GM23248 (cell line): Measurements from ENCODE around the gene MRS2. TPM values are rescaled to one million over a fixed set of nuclear protein-coding genes. Genes with fewer than 3 reads are reported as not detected.

Source experiments
- DNase-seq: peaks from one replicate; pipeline ENCODE4 v3.0.0-alpha.2; 2015
- H2AFZ ChIP-seq: fragments of 200-600 bp; sonication (generic); 2 replicates; pipeline ENCODE4 v1.6.1; 2016; ENCODE audit warnings: antibody characterized with exemption
- H3F3A ChIP-seq: fragments of 200-600 bp; sonication (generic); 2 replicates; pipeline ENCODE4 v1.6.1; 2016; ENCODE audit warnings: mild to moderate bottlenecking, antibody characterized with exemption, mixed run types; ENCODE audit not compliant: insufficient read depth
- H3K27ac ChIP-seq: fragments of 200-600 bp; sonication (generic); 2 replicates; pipeline ENCODE4 v1.5.1; 2016; ENCODE audit warnings: mild to moderate bottlenecking
- H3K27me3 ChIP-seq: fragments of 200-600 bp; sonication (generic); replicated peaks from 2 replicates; pipeline ENCODE4 v1.6.1; 2016; ENCODE audit warnings: mild to moderate bottlenecking; ENCODE audit not compliant: insufficient read depth
- H3K36me3 ChIP-seq: fragments of 200-600 bp; sonication (generic); 2 replicates; pipeline ENCODE4 v1.6.1; 2016; ENCODE audit warnings: low read depth, mild to moderate bottlenecking
- H3K4me1 ChIP-seq: fragments of 200-600 bp; sonication (generic); 2 replicates; pipeline ENCODE4 v1.6.1; 2016; ENCODE audit warnings: mild to moderate bottlenecking; ENCODE audit not compliant: insufficient read depth
- H3K4me2 ChIP-seq: fragments of 200-600 bp; sonication (generic); one replicate; pipeline ENCODE4 v1.6.1; 2016; ENCODE audit warnings: mild to moderate bottlenecking; ENCODE audit not compliant: unreplicated experiment
- H3K4me3 ChIP-seq: fragments of 200-600 bp; sonication (generic); 2 replicates; pipeline ENCODE4 v1.5.1; 2016; ENCODE audit warnings: mild to moderate bottlenecking
- H3K79me2 ChIP-seq: fragments of 200-600 bp; sonication (generic); 2 replicates; pipeline ENCODE4 v1.6.1; 2016; ENCODE audit warnings: mild to moderate bottlenecking; ENCODE audit not compliant: insufficient read depth
- H3K9ac ChIP-seq: fragments of 200-600 bp; sonication (generic); 2 replicates; pipeline ENCODE4 v1.6.1; 2016; ENCODE audit warnings: mild to moderate bottlenecking
- H3K9me2 ChIP-seq: fragments of 200-600 bp; sonication (generic); 2 replicates; pipeline ENCODE4 v1.6.1; 2016; ENCODE audit warnings: mixed run types, mild to moderate bottlenecking, moderate library complexity; ENCODE audit not compliant: insufficient read depth
- H3K9me3 ChIP-seq: fragments of 200-600 bp; sonication (generic); one replicate; pipeline ENCODE4 v1.6.1; 2017; ENCODE audit warnings: low read depth
- H4K20me1 ChIP-seq: fragments of 200-600 bp; sonication (generic); 2 replicates; pipeline ENCODE4 v1.6.0; 2016; ENCODE audit not compliant: insufficient read depth
- EZH2 ChIP-seq: fragments of 200-600 bp; sonication (generic); IDR thresholded peaks from 2 replicates; pipeline ENCODE4 v1.6.1; 2018; ENCODE audit warnings: antibody characterized with exemption, mild to moderate bottlenecking; ENCODE audit not compliant: insufficient read depth, poor library complexity, severe bottlenecking
- EZH2phosphoT487 ChIP-seq: fragments of 200-600 bp; sonication (generic); IDR thresholded peaks from 2 replicates; pipeline ENCODE4 v1.6.1; 2018; ENCODE audit warnings: antibody characterized with exemption, moderate library complexity, mild to moderate bottlenecking, low read depth; ENCODE audit not compliant: insufficient read depth
- WGBS, 2 experiments: methylation state at CpG; one replicate each; pipeline ENCODE4 v1.1.6; 2015 to 2017; ENCODE audit warnings: low lambda C conversion rate in 2 of 2, low coverage in 1 of 2; ENCODE audit errors: missing lambda C conversion rate in 2 of 2; 5-methylcytosine and 5-hydroxymethylcytosine counted together
- in situ Hi-C: fragments of 300-500 bp; cut with MboI; formaldehyde crosslinking; loops from 2 replicates; pipeline ENCODE4 v1.15.0; 2020
- polyA plus RNA-seq: library from polyadenylated mRNA; unstranded; fragments of >200 nt; fragmentation: Nextera tagmentation; extraction: Ambion mirVana; gene quantifications from 2 replicates; pipeline ENCODE4 v1.2.1, GENCODE V29; 2016
- total RNA-seq: library from RNA; depleted of rRNA; stranded (reverse); fragments of >200 nt; shearing (Covaris generic); gene quantifications from 2 replicates; pipeline ENCODE4 v1.2.3, GENCODE V29; 2014

MRS2 gene
- total and polyA plus RNA-seq, 2 experiments from 2014 or later: 18.0 to 21.3 TPM

DNA sequence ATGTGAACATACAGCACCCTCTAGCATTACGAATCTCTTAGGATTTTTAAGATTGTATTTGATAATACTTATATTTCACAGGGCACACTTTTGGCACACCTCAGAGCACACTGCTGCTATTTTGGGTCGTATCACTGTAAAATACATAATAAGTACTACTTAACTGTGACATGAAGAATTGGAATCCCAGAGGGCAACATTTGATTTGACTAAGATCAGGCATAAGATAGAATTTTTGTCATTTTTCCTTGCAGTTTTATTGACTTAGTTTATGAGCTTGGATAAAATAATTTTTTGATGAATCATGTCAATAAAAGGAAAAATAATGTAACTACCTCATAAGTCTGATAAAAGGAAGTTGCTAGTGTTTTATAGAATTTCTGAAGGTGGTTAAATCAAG lies 22.4 kb downstream of the MRS2 start:
- no peak overlapping the region for H3K4me2 ChIP-seq
- H3K4me1 ChIP-seq: peaks cover 14% of the 10 kb centered on the region
- H3K27me3 ChIP-seq: no peaks in the 10 kb centered on the region
- no peak overlapping the region for H2AFZ ChIP-seq
- H3K79me2 ChIP-seq: no peaks in the 10 kb centered on the region
- H3K9me2 ChIP-seq: no peaks in the 10 kb centered on the region
- no peak for DNase-seq
- peaks cover 24% of the 10 kb centered on the region for H3F3A ChIP-seq
- TF ChIP-seq EZH2 (no peak), EZH2phosphoT487 (no peak)
- H3K9ac ChIP-seq: no peak overlapping the region
- no peaks in the 10 kb centered on the region for H3K9me3 ChIP-seq
- H3K36me3 ChIP-seq: peaks cover 49% of the 10 kb centered on the region
- WGBS, 2 experiments: 69% methylated on average over 2 of the region's 2 CpGs
- no peak overlapping the region for H3K27ac ChIP-seq
- no peak overlapping the region for H3K4me3 ChIP-seq
- no peaks in the 10 kb centered on the region for H4K20me1 ChIP-seq
- in situ Hi-C loops: no loop called here

DNA sequence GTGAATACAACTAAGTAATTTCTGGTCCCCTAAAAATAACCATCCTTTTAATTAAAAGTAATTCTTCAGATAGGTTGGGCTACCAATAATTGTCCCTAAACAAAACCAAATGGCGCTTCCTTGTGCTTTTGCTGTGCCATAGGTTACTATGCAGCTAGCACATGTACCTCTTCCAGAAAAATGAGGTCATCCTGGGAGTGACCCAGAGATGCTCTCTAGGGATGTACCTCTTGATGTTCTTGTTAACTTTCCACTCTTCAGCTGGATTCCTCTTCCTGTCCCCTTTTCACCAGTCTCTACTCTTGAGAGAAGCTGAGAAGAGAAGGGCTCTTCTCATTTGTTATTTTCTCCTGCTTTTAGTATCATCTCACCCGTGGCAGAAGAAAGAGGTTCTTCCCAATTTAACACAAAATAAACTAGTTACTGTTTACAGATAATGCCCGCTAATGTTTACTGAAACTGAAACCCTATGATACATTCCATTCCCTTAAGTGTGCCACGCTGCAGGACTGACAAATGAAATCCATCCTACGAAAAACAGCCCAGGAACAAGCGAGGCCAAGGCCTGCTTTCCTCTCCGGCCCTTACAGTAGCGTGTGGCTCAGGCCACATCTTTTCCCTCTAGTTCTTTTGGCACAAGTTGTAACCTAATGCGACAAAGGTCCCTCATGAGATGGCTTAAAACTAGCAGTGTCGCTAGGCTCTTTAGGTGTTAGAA lies 24.2 kb downstream of the MRS2 start:
- Histone ChIP-seq H2AFZ (no peak overlapping the region), H3K9me2 (no peaks in the 10 kb centered on the region), H3K27me3 (no peaks in the 10 kb centered on the region), H3K27ac (no peak overlapping the region), H3K4me2 (no peak overlapping the region), H3K79me2 (no peaks in the 10 kb centered on the region), H3K9ac (no peak overlapping the region), H3K4me3 (no peak overlapping the region), H3K36me3 (peaks cover 37% of the 10 kb centered on the region), H4K20me1 (no peaks in the 10 kb centered on the region), H3K9me3 (no peaks in the 10 kb centered on the region), H3K4me1 (peaks cover 14% of the 10 kb centered on the region), H3F3A (peaks cover 28% of the 10 kb centered on the region)
- DNase-seq: no peak
- no peak for TF ChIP-seq EZH2phosphoT487
- TF ChIP-seq EZH2: no peak
- 92% methylated on average over 10 of the region's 10 CpGs for WGBS, 2 experiments
- in situ Hi-C loops: no loop called here

DNA sequence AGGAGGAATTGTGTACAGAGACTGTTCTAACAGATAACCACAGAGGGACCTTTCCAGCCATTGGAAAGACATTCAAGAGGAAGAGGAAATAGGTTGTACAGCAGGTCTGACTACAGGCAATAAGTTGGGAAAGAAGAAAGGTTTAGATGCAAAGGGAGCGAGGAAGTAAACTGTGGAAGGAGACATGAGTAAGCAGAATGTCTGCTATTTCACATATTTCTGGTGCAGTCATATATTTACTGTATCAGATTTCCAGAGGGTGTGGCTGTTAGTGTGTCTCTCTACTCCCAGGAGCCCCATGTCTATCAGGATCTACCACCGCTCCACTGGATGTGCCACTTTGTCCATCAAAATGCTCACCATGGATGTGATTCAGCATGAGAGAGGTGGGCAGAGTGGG lies 25.9 kb downstream of the MRS2 start:
- Histone ChIP-seq H3K27me3 (no peaks in the 10 kb centered on the region), H2AFZ (peak overlapping the region; percentile 19; the same call in 1 of the 2 replicates), H3K4me3 (no peak overlapping the region), H3K27ac (peak overlapping the region; percentile 59), H3K4me1 (peaks cover 14% of the 10 kb centered on the region), H3K9ac (no peak overlapping the region), H3K79me2 (no peaks in the 10 kb centered on the region), H3K4me2 (peak overlapping the region; percentile 14), H3F3A (peaks cover 28% of the 10 kb centered on the region), H3K36me3 (peaks cover 20% of the 10 kb centered on the region), H3K9me2 (no peaks in the 10 kb centered on the region), H3K9me3 (no peaks in the 10 kb centered on the region), H4K20me1 (no peaks in the 10 kb centered on the region)
- in situ Hi-C loops: no loop called here
- 81 to 93% methylated on average over 2 of the region's 2 CpGs for WGBS, 2 experiments
- TF ChIP-seq EZH2phosphoT487 (no peak), EZH2 (no peak)
- DNase-seq: peak; percentile 62

DNA sequence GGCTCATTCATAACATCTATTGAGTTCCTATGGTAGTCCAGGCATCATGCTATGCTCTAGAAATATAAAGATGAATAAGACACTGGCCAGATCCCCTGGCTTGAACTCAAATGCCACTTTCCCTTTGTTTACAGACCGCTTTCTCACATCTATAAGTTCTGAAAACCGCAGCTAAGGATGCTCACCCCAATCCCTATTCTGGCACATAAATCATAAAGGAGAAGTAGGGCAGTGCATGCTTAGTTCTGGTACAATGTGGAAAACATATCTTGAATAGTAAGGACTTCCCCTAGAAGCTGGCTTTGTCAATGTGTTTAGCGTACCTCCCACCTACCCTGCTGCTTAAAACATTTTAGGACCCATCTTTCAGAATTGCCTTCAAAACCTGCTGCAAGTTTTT lies 26.4 kb downstream of the MRS2 start:
- TF ChIP-seq EZH2 (no peak), EZH2phosphoT487 (no peak)
- H3K9me2 ChIP-seq: no peaks in the 10 kb centered on the region
- H3K4me3 ChIP-seq: no peak overlapping the region
- peak overlapping the region; percentile 19; the same call in 1 of the 2 replicates for H2AFZ ChIP-seq
- WGBS, 2 experiments: 96 to 97% methylated on average over 3 of the region's 3 CpGs
- no peak overlapping the region for H3K4me2 ChIP-seq
- no peak overlapping the region for H3K9ac ChIP-seq
- peaks cover 28% of the 10 kb centered on the region for H3F3A ChIP-seq
- no peak for DNase-seq
- H3K4me1 ChIP-seq: peaks cover 14% of the 10 kb centered on the region
- H3K79me2 ChIP-seq: no peaks in the 10 kb centered on the region
- no peaks in the 10 kb centered on the region for H3K27me3 ChIP-seq
- H3K9me3 ChIP-seq: no peaks in the 10 kb centered on the region
- H3K27ac ChIP-seq: peak overlapping the region; percentile 59
- no peaks in the 10 kb centered on the region for H4K20me1 ChIP-seq
- in situ Hi-C loops: no loop called here
- H3K36me3 ChIP-seq: peaks cover 17% of the 10 kb centered on the region
